ENCODE measurements around the gene ZFX.

- TF ChIP-seq CTCF (IDR thresholded peaks at IDR 0.05) (no peak), POLR2A (IDR thresholded peaks at IDR 0.05) (no peak)
Measured at GRCh38 chrX:24113181-24113580, 36.3 kb upstream of the ZFX start.

Measured in heart left ventricle (tissue), 13 donors.